ENCODE measurements around the gene KIAA0586.

DNA sequence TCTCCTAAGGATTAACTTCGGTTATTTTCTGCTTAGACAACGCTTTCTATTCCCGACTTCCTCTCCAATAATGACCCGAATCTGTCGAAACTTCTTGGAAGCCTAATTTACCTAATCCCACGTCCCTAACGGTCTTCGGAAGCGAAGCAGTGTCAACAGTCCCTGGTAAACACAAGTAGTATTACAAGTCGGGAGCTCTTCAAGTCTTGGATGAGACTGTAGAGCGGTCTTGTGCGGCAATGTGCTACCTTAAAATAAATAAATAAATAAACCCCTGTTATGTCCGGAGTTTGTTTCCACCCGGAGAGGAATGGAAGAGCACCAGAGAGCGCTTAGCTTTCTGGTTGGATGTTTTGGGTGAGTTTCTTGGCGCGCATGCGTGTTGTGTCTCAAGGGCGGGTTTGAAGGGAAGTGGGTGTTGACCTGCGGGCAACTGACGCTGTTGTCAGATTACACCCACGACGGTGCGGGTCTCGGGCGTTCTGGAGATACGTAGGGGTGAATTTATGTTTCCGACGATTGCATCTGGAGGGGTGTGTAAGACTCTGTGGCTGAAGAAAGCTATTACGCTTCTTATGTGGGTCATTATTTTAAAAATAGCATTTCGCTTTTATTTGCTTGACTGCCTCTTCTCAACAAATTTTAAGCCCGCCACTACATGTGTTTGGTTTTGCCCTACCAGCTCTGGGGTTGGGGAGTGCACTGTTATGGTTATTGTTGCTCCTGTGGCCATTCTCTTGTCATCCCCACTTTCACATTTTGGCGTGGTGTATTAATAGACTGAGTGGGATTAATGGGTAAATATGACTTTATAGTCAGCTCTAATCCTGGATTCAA lies at the start of gene KIAA0586, which contains the start of gene TIMM9:
- peak; percentile 62 for TF ChIP-seq POLR2A (IDR thresholded peaks at IDR 0.05; ENCODE audit: low read depth)
- TF ChIP-seq, protein P1, sequence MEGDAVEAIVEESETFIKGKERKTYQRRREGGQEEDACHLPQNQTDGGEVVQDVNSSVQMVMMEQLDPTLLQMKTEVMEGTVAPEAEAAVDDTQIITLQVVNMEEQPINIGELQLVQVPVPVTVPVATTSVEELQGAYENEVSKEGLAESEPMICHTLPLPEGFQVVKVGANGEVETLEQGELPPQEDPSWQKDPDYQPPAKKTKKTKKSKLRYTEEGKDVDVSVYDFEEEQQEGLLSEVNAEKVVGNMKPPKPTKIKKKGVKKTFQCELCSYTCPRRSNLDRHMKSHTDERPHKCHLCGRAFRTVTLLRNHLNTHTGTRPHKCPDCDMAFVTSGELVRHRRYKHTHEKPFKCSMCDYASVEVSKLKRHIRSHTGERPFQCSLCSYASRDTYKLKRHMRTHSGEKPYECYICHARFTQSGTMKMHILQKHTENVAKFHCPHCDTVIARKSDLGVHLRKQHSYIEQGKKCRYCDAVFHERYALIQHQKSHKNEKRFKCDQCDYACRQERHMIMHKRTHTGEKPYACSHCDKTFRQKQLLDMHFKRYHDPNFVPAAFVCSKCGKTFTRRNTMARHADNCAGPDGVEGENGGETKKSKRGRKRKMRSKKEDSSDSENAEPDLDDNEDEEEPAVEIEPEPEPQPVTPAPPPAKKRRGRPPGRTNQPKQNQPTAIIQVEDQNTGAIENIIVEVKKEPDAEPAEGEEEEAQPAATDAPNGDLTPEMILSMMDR (IDR thresholded peaks at IDR 0.05), result peak in 1 of 3 experiments; percentile 31
